GM10248 (cell line): ENCODE results near the gene DNAH3.
"Not testable (repeated sequence)": the region's sequence is repeated elsewhere in the genome, so short reads cannot be mapped to it uniquely, and the experiment has no call there.

Experiments
- CTCF ChIA-PET: fragments of 300-600 bp; sonication (Branson Sonifier 250); formaldehyde crosslinking; extraction: SDS; loops from one replicate; lab custom pipeline; 2021; ENCODE audit warnings: antibody characterized with exemption; lab: Yijun Ruan, JAX
- POLR2A ChIA-PET: fragments of 350-650 bp; sonication (Branson Sonifier 250); formaldehyde crosslinking; extraction: SDS; loops from one replicate; lab custom pipeline; 2020; ENCODE audit warnings: antibody characterized with exemption; lab: Yijun Ruan, JAX
- DNase-seq: peaks from one replicate; pipeline ENCODE4 v3.0.0; 2012; ENCODE audit errors: extremely low spot score
- TF ChIP-seq, protein P1 (sequence below): IDR thresholded peaks from 2 replicates; pipeline ENCODE4 v1.5.1; 2012; ENCODE audit warnings: mild to moderate bottlenecking, low read depth; ENCODE audit errors: extremely low read depth, missing control alignments, control extremely low read depth

DNAH3 gene

DNA sequence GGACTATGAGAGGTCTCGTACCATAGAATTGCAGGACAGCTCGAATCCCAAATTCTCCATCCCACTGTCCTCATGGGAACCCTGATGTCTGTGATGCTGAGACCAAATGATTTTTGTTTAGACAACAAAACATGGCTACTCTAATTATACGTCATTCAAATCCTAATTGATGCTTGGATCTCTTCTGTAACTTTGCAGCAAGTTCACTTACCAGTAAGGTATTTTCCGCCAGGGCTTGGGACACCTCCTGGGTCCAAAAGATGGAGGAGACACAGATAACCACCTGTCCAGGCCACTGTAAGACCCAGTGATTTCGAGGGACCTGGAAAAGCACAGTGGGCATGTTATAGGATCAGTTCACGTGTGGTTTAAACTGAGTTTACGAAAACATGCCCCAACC lies 92.8 kb downstream of the DNAH3 start:
- CTCF ChIA-PET: interaction anchor here (1.1 kb wide), 1 partner anchor 28 kb away, joined by 3 read pairs; no protein-coding TSS in a partner anchor
- DNase-seq: no peak
- POLR2A ChIA-PET: no interaction called here
- TF ChIP-seq, protein P1, sequence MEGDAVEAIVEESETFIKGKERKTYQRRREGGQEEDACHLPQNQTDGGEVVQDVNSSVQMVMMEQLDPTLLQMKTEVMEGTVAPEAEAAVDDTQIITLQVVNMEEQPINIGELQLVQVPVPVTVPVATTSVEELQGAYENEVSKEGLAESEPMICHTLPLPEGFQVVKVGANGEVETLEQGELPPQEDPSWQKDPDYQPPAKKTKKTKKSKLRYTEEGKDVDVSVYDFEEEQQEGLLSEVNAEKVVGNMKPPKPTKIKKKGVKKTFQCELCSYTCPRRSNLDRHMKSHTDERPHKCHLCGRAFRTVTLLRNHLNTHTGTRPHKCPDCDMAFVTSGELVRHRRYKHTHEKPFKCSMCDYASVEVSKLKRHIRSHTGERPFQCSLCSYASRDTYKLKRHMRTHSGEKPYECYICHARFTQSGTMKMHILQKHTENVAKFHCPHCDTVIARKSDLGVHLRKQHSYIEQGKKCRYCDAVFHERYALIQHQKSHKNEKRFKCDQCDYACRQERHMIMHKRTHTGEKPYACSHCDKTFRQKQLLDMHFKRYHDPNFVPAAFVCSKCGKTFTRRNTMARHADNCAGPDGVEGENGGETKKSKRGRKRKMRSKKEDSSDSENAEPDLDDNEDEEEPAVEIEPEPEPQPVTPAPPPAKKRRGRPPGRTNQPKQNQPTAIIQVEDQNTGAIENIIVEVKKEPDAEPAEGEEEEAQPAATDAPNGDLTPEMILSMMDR: no peak

GRCh38 chr16:21056396-21056795 lies 94.2 kb downstream of the DNAH3 start:
- POLR2A ChIA-PET: no interaction called here
- CTCF ChIA-PET: no interaction called here
- TF ChIP-seq, protein P1: no peak
- no peak for DNase-seq

DNA sequence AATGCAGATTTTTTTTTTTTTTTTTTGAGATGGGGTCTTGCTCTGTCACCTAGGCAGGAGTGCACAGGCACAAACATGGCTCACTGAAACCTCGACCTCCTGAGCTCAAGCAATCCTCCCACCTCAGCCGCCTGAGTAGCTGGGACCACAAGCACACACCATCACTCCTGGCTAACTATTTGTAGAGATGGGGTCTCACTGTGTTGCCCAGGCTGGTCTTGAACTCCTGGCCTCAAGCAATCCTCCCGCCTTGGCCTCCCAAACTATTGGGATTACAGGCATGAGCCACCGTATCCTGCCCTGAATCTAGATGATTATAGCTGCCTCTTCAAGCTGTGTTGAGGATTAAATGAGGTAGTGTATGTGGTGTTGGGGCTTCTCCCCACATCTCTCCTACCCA lies 94.9 kb downstream of the DNAH3 start:
- CTCF ChIA-PET, DNase-seq, POLR2A ChIA-PET: not testable (repeated sequence)

GRCh38 chr16:21053590-21053989 lies 97.1 kb downstream of the DNAH3 start:
- TF ChIP-seq, protein P1: no peak
- ChIA-PET CTCF (no interaction called here), POLR2A (no interaction called here)
- no peak for DNase-seq

DNA sequence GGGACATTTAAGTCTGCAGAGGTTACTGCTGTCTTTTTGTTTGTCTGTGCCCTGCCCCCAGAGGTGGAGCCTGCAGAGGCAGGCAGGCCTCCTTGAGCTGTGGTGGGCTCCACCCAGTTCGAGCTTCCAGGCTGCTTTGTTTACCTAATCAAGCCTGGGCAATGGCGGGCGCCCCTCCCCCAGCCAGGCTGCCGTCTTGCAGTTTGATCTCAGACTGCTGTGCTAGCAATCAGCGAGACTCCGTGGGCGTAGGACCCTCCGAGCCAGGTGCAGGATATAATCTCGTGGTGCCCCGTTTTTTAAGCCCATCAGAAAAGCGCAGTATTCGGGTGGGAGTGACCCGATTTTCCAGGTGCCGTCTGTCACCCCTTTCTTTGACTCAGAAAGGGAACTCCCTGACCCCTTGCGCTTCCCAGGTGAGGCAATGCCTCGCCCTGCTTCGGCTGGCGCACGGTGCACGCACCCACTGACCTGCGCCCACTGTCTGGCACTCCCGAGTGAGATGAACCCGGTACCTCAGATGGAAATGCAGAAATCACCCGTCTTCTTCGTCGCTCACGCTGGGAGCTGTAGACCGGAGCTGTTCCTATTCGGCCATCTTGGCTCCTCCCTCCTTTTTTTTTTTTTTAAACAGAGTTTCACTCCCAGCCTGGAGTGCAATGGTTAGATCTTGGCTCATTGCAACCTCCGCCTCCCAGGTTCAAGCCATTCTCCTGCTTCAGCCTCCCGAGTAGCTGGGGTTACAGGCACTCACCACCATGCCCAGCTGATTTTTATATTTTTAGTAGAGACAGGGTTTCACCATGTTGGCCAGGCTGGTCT lies 102.3 kb downstream of the DNAH3 start:
- DNase-seq, CTCF ChIA-PET, POLR2A ChIA-PET: not testable (repeated sequence)

- POLR2A ChIA-PET: no interaction called here
- TF ChIP-seq, protein P1: no peak
- DNase-seq: no peak
- CTCF ChIA-PET: no interaction called here
Observed at GRCh38 chr16:21038197-21038596, 112.4 kb downstream of the DNAH3 start.

GRCh38 chr16:21037736-21038135 lies 112.9 kb downstream of the DNAH3 start:
- CTCF ChIA-PET: no interaction called here
- POLR2A ChIA-PET: no interaction called here
- TF ChIP-seq, protein P1: no peak
- DNase-seq: no peak
